IMR-90 (cell line): Measurements from ENCODE around the gene SH3GLB2. TPM values are rescaled to one million over a fixed set of nuclear protein-coding genes. Genes with fewer than 3 reads are reported as not detected.

Experiments used
- ATAC-seq: fragments of 200-7000 bp; cut with Tn5 transposase; 2 replicates; pipeline ENCODE4 v1.9.1; 2020; ENCODE audit warnings: low read depth, mild to moderate bottlenecking, moderate library complexity
- BruUV-seq: library from RNA; stranded (reverse); fragments of 400-500 nt; replicated peaks from 2 replicates; lab custom pipeline; 2021; lab: Mats Ljungman, UMichigan
- CTCF ChIA-PET: fragments of 300-600 bp; formaldehyde crosslinking; extraction: SDS; loops from one replicate; lab custom pipeline; 2021; ENCODE audit warnings: antibody characterized with exemption; lab: Yijun Ruan, JAX
- POLR2A ChIA-PET: fragments of 300-600 bp; sonication (Branson Sonifier 250); formaldehyde crosslinking; loops from one replicate; lab custom pipeline; 2022; ENCODE audit warnings: antibody characterized with exemption; ENCODE audit not compliant: unreplicated experiment; lab: Charles Lee
- DNase-seq: peaks from one replicate; pipeline ENCODE4 v3.0.0; 2013
- H2AFZ ChIP-seq: replicated peaks from 2 replicates; pipeline ENCODE3; 2013; ENCODE audit warnings: low read length, mild to moderate bottlenecking; ENCODE audit not compliant: poor library complexity
- H2AK5ac ChIP-seq: 2 replicates; pipeline ENCODE4 v1.6.1; 2013; ENCODE audit warnings: low read depth, low read length, inconsistent platforms
- H2AK9ac ChIP-seq: replicated peaks from 2 replicates; pipeline ENCODE3; 2013; ENCODE audit warnings: mild to moderate bottlenecking, low read depth, low read length, moderate library complexity; ENCODE audit not compliant: poor library complexity
- H2BK120ac ChIP-seq: 2 replicates; pipeline ENCODE4 v1.6.1; 2013; ENCODE audit warnings: low read depth, low read length, inconsistent platforms
- H2BK15ac ChIP-seq: 3 replicates; pipeline ENCODE4 v1.6.1; 2013; ENCODE audit warnings: low read depth, low read length, inconsistent platforms
- H2BK20ac ChIP-seq: 2 replicates; pipeline ENCODE4 v1.6.1; 2013; ENCODE audit warnings: low read depth, mild to moderate bottlenecking, inconsistent platforms, low read length, moderate library complexity
- H2BK5ac ChIP-seq: 2 replicates; pipeline ENCODE4 v1.6.1; 2013; ENCODE audit warnings: mild to moderate bottlenecking, low read depth, low read length, inconsistent platforms; ENCODE audit not compliant: poor library complexity, severe bottlenecking
- H3K14ac ChIP-seq: replicated peaks from 2 replicates; pipeline ENCODE4 v1.6.1; 2013; ENCODE audit warnings: low read depth, low read length, inconsistent platforms
- H3K18ac ChIP-seq: 2 replicates; pipeline ENCODE4 v1.6.1; 2013; ENCODE audit warnings: low read depth, low read length, control low read depth
- H3K23ac ChIP-seq: 2 replicates; pipeline ENCODE4 v1.6.1; 2013; ENCODE audit warnings: low read depth, low read length, inconsistent platforms
- H3K27ac ChIP-seq: 2 replicates; pipeline ENCODE4 v1.5.1; 2013; ENCODE audit warnings: mild to moderate bottlenecking, control low read depth, low read length; ENCODE audit not compliant: insufficient read depth
- H3K27me3 ChIP-seq: 2 replicates; pipeline ENCODE4 v1.6.1; 2013; ENCODE audit warnings: low read length; ENCODE audit not compliant: control insufficient read depth, insufficient read depth
- H3K36me3 ChIP-seq: 2 replicates; pipeline ENCODE4 v1.6.1; 2013; ENCODE audit warnings: low read length, mixed read lengths; ENCODE audit not compliant: control insufficient read depth, insufficient read depth
- H3K4ac ChIP-seq: 2 replicates; pipeline ENCODE4 v1.6.1; 2013; ENCODE audit warnings: low read depth, low read length, inconsistent platforms
- H3K4me1 ChIP-seq: 2 replicates; pipeline ENCODE4 v1.6.1; 2013; ENCODE audit warnings: low read length, mixed read lengths; ENCODE audit not compliant: control insufficient read depth, insufficient read depth
- H3K4me2 ChIP-seq: 2 replicates; pipeline ENCODE4 v1.6.1; 2013; ENCODE audit warnings: low read depth, mild to moderate bottlenecking, control low read depth, low read length, moderate library complexity
- H3K4me3 ChIP-seq: 2 replicates; pipeline ENCODE4 v1.5.1; 2013; ENCODE audit warnings: low read depth, mild to moderate bottlenecking, control low read depth, low read length, moderate library complexity; ENCODE audit not compliant: insufficient read depth
- H3K56ac ChIP-seq: 2 replicates; pipeline ENCODE4 v1.6.1; 2013; ENCODE audit warnings: low read length, inconsistent platforms; ENCODE audit not compliant: insufficient read depth; ENCODE audit errors: extremely low read depth
- H3K79me1 ChIP-seq, 2 experiments: 2 replicates each; pipeline ENCODE4 v1.6.1; 2013; ENCODE audit warnings: low read length in 2 of 2, inconsistent platforms in 1 of 2, low read depth in 1 of 2
- H3K9ac ChIP-seq: 2 replicates; pipeline ENCODE4 v1.6.1; 2013; ENCODE audit warnings: low read depth, low read length, control low read depth
- H3K9me1 ChIP-seq: 2 replicates; pipeline ENCODE4 v1.6.1; 2013; ENCODE audit warnings: low read length, inconsistent platforms; ENCODE audit not compliant: insufficient read depth
- H3K9me3 ChIP-seq: 2 replicates; pipeline ENCODE4 v1.6.1; 2013; ENCODE audit warnings: low read length; ENCODE audit not compliant: control insufficient read depth, insufficient read depth
- H4K20me1 ChIP-seq: 2 replicates; pipeline ENCODE4 v1.6.1; 2013; ENCODE audit warnings: low read length, inconsistent platforms; ENCODE audit not compliant: insufficient read depth
- H4K5ac ChIP-seq: 2 replicates; pipeline ENCODE4 v1.6.1; 2013; ENCODE audit warnings: mild to moderate bottlenecking, low read depth, low read length, control low read depth
- H4K8ac ChIP-seq, 2 experiments: 2 replicates each; pipeline ENCODE4 v1.6.1; 2013; ENCODE audit warnings: low read depth in 2 of 2, low read length in 2 of 2, control low read depth in 1 of 2, inconsistent platforms in 1 of 2
- H4K91ac ChIP-seq: 2 replicates; pipeline ENCODE4 v1.6.1; 2013; ENCODE audit warnings: low read depth, low read length, inconsistent platforms; ENCODE audit not compliant: insufficient read depth
- BHLHE40 ChIP-seq: fragments of 150-350 bp; IDR thresholded peaks from 2 replicates; pipeline ENCODE4 v1.6.1; 2016; ENCODE audit warnings: mild to moderate bottlenecking, low read depth, low read length
- CEBPB ChIP-seq: IDR thresholded peaks from 2 replicates; pipeline ENCODE4 v1.6.1; 2012; ENCODE audit warnings: low read depth, low read length, improper control_type of control experiment
- CHD1 ChIP-seq: IDR thresholded peaks from 2 replicates; pipeline ENCODE4 v1.6.1; 2012; ENCODE audit warnings: low read depth, low read length, improper control_type of control experiment
- ELK1 ChIP-seq: fragments of 150-350 bp; IDR thresholded peaks from 2 replicates; pipeline ENCODE4 v1.6.1; 2016; ENCODE audit warnings: low read depth, mild to moderate bottlenecking, low read length, moderate library complexity, borderline replicate concordance
- FOS ChIP-seq: fragments of 150-350 bp; IDR thresholded peaks from 2 replicates; pipeline ENCODE4 v1.6.1; 2016; ENCODE audit warnings: low read depth, low read length
- MAFK ChIP-seq: IDR thresholded peaks from 2 replicates; pipeline ENCODE4 v1.6.1; 2012; ENCODE audit warnings: low read depth, low read length, improper control_type of control experiment
- MAZ ChIP-seq: IDR thresholded peaks from 2 replicates; pipeline ENCODE4 v1.6.1; 2012; ENCODE audit warnings: low read depth, mild to moderate bottlenecking, low read length, improper control_type of control experiment, moderate library complexity, borderline replicate concordance
- MXI1 ChIP-seq: IDR thresholded peaks from 2 replicates; pipeline ENCODE4 v1.6.1; 2012; ENCODE audit warnings: low read depth, mild to moderate bottlenecking, low read length, moderate library complexity, borderline replicate concordance
- NFE2L2 ChIP-seq: fragments of 150-350 bp; IDR thresholded peaks from 2 replicates; pipeline ENCODE4 v1.6.1; 2016; ENCODE audit warnings: low read depth, mild to moderate bottlenecking, low read length
- POLR2A ChIP-seq: IDR thresholded peaks from 2 replicates; pipeline ENCODE4 v1.6.1; 2012; ENCODE audit warnings: mild to moderate bottlenecking, low read depth, low read length
- RAD21 ChIP-seq: IDR thresholded peaks from 2 replicates; pipeline ENCODE4 v1.6.1; 2012; ENCODE audit warnings: low read length, improper control_type of control experiment
- RCOR1 ChIP-seq: IDR thresholded peaks from 2 replicates; pipeline ENCODE4 v1.6.1; 2012; ENCODE audit warnings: mild to moderate bottlenecking, low read length, improper control_type of control experiment; ENCODE audit not compliant: insufficient replicate concordance
- RFX5 ChIP-seq: IDR thresholded peaks from 2 replicates; pipeline ENCODE4 v1.8.0; 2012; ENCODE audit warnings: low read depth, mild to moderate bottlenecking, low read length, moderate library complexity
- SMC3 ChIP-seq: fragments of 150-350 bp; IDR thresholded peaks from 2 replicates; pipeline ENCODE4 v1.6.1; 2016; ENCODE audit warnings: low read depth, mild to moderate bottlenecking, antibody characterized with exemption, low read length, moderate library complexity
- WGBS, 2 experiments: methylation state at CpG; one replicate each; pipeline versions ENCODE4 v1.1.5 to v1.1.7; 2013; ENCODE audit warnings: missing lambda C conversion rate in 2 of 2; ENCODE audit not compliant: insufficient read length in 1 of 2; ENCODE audit errors: extremely low coverage in 2 of 2; 5-methylcytosine and 5-hydroxymethylcytosine counted together
- dilution Hi-C: fragments of 300-500 bp; cut with HindIII; formaldehyde crosslinking; loops from one replicate; pipeline ENCODE4 v1.14.3; 2018; ENCODE audit warnings: low sequenced_read_pairs; ENCODE audit not compliant: unreplicated experiment
- in situ Hi-C: fragments of 300-500 bp; cut with MboI; formaldehyde crosslinking; loops from 3 replicates; pipeline ENCODE4 v1.14.3; 2019; ENCODE audit warnings: low sequenced_read_pairs, inconsistent platforms, mixed read lengths
- intact Hi-C: fragments of 100-400 bp; cut with micrococcal nuclease; formaldehyde crosslinking; loops from 2 replicates; pipeline ENCODE4 v1.10.0; 2022
- polyA plus RNA-seq, 3 experiments: library from polyadenylated mRNA; depleted of rRNA; stranded (reverse); fragments of >200 nt; gene quantifications; 2 replicates each; pipeline ENCODE4 v1.2.3, GENCODE V29; 2012; ENCODE audit warnings: low replicate concordance in 1 of 3
- total RNA-seq: library from RNA; depleted of rRNA; stranded (reverse); fragments of >200 nt; gene quantifications from 2 replicates; pipeline ENCODE4 v1.2.3, GENCODE V29; 2012
- TF ChIP-seq, protein P1 (sequence below): fragments of 150-350 bp; IDR thresholded peaks from 2 replicates; pipeline ENCODE4 v1.6.1; 2017; ENCODE audit warnings: mild to moderate bottlenecking, antibody characterized with exemption, low read length, low read depth

SH3GLB2 gene
- total and polyA plus RNA-seq, 2 of the 4 experiments (the other 2 are of a cell fraction): 36.4 to 68.4 TPM

DNA sequence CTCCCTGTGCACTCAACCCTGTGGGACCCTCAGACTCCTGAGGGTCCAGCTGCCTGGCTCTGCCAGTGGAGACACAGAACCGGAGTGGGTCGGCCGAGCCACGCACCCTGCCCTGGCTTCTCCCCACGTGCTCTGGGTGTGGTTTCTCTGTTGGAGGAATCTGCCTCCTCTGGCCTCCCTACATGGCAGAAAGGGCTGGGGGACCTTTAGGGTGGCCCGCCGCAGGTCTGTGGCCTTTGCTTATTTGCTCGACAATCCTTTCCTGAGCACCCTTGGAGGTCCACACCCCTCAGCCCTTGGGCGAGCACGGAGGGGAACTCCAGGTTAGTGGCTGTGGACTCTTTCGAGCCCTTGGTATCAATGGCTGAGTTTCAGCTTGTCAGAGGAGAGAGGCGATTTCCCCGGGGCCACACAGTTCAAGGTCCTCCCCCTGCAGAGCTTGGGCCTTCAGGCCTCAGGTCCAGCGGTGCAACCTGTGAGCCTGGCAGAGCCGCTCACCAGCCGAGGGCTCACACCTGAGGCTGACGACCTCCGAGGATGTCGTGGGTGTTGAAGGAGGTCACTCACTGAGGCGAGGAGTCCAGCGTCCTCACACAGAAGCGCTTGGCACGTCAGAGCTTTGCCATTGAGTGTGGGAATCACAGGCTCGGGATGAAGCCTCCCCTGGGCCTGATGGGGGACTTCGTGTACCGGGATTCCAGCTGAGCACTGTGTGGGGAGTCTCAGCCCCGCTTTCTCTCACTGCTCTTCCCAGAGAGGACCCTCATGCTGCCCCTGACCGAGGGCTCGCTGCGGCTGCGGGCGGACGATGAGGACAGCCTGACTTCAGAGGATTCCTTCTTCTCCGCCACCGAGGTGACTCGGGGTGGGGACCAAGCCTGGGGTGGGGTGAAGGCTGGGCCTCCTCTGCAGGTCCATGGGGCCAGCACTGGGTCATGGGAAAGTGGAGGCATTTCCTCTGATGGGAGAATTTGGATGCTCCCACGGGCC lies 32.0 kb upstream of the SH3GLB2 start:
- Histone ChIP-seq H4K5ac (no peak overlapping the region), H3K4me2 (no peak overlapping the region)
- TF ChIP-seq, protein P1, sequence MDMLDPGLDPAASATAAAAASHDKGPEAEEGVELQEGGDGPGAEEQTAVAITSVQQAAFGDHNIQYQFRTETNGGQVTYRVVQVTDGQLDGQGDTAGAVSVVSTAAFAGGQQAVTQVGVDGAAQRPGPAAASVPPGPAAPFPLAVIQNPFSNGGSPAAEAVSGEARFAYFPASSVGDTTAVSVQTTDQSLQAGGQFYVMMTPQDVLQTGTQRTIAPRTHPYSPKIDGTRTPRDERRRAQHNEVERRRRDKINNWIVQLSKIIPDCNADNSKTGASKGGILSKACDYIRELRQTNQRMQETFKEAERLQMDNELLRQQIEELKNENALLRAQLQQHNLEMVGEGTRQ: no peak
- TF ChIP-seq RFX5: no peak
- TF ChIP-seq POLR2A: no peak
- TF ChIP-seq BHLHE40: no peak
- no peak for TF ChIP-seq MAZ
- TF ChIP-seq SMC3: no peak
- no peak for TF ChIP-seq RAD21
- no peak for TF ChIP-seq NFE2L2
- TF ChIP-seq CHD1: no peak
- no peak for TF ChIP-seq RCOR1
- no peak for TF ChIP-seq FOS
- TF ChIP-seq MXI1: no peak
- TF ChIP-seq ELK1: no peak
- TF ChIP-seq MAFK: no peak
- TF ChIP-seq CEBPB: no peak

More for the DNA sequence above, 32.0 kb upstream of the SH3GLB2 start:
- Histone ChIP-seq H3K4ac (no peak overlapping the region), H4K91ac (no peak overlapping the region), H3K23ac (no peak overlapping the region), H3K27me3 (no peaks in the 10 kb centered on the region), H3K9me1 (no peaks in the 10 kb centered on the region), H3K56ac (no peak overlapping the region), H3K9ac (no peak overlapping the region), H3K4me1 (no peaks in the 10 kb centered on the region), H2AK9ac (no peak overlapping the region), H4K8ac (no peak overlapping the region), H3K4me3 (no peak overlapping the region), H3K79me1 (peaks cover 0 to 11% of the 10 kb centered on the region in 2 experiments; a peak in 1 of 4 replicates), H3K18ac (no peak overlapping the region), H4K20me1 (no peaks in the 10 kb centered on the region), H3K36me3 (peaks cover 43% of the 10 kb centered on the region), H2BK15ac (no peak overlapping the region), H2BK120ac (no peak overlapping the region), H2AFZ (no peak overlapping the region), H2AK5ac (no peak overlapping the region), H3K14ac (no peak overlapping the region), H3K27ac (no peak overlapping the region), H3K9me3 (no peaks in the 10 kb centered on the region), H2BK5ac (no peak overlapping the region), H2BK20ac (no peak overlapping the region)
- dilution Hi-C loops (no loop called here), in situ Hi-C loops (no loop called here), intact Hi-C loops (no loop called here)
- ChIA-PET CTCF (no interaction called here), POLR2A (no interaction called here)
- DNase-seq (no peak), ATAC-seq (no peak)
- BruUV-seq: no TSS peak
- 95% methylated on average over 7 of the region's 37 CpGs; no CpG with 5 or more reads in 1 of the 2 experiments for WGBS, 2 experiments
